Measurements from ENCODE around the gene FNDC3B.
"Not testable (repeated sequence)": the region's sequence is repeated elsewhere in the genome, so short reads cannot be mapped to it uniquely, and the experiment has no call there.

The FNDC3B gene

GRCh38 chr3:172033396-172033795 is 6.0 kb upstream of the FNDC3B start:
- no peak for DNase-seq (ENCODE audit: low read depth)

- no peak for DNase-seq (ENCODE audit: low read depth)
Measured at GRCh38 chr3:172034786-172035685, 4.3 kb upstream of the FNDC3B start.

GRCh38 chr3:172036541-172037215 is 2.7 kb upstream of the FNDC3B start:
- no peak for DNase-seq (ENCODE audit: low read depth)

- no peak for DNase-seq (ENCODE audit: low read depth)
Measured at GRCh38 chr3:172038798-172039435, 461 bp upstream of the FNDC3B start.

- DNase-seq (ENCODE audit: low read depth), result peak; percentile 20
Measured at GRCh38 chr3:172040078-172040980, 951 bp downstream of the FNDC3B start.

GRCh38 chr3:172040981-172041963 is 1.9 kb downstream of the FNDC3B start:
- DNase-seq (ENCODE audit: low read depth), result no peak

- no peak for DNase-seq (ENCODE audit: low read depth)
Measured at GRCh38 chr3:172042136-172042662, 2.8 kb downstream of the FNDC3B start.

- DNase-seq (ENCODE audit: low read depth), result not testable (repeated sequence)
Measured at GRCh38 chr3:172042663-172043179, 3.3 kb downstream of the FNDC3B start.

GRCh38 chr3:172043233-172043632 is 3.9 kb downstream of the FNDC3B start:
- DNase-seq (ENCODE audit: low read depth), result no peak

- DNase-seq (ENCODE audit: low read depth), result no peak
Measured at GRCh38 chr3:172043766-172044165, 4.4 kb downstream of the FNDC3B start.

GRCh38 chr3:172044833-172045585 is 5.6 kb downstream of the FNDC3B start:
- no peak for DNase-seq (ENCODE audit: low read depth)

- no peak for DNase-seq (ENCODE audit: low read depth)
Measured at GRCh38 chr3:172046268-172046915, 7.0 kb downstream of the FNDC3B start.

GRCh38 chr3:172047567-172048115 is 8.3 kb downstream of the FNDC3B start:
- DNase-seq (ENCODE audit: low read depth), result no peak

GRCh38 chr3:172048599-172048998 is 9.2 kb downstream of the FNDC3B start:
- no peak for DNase-seq (ENCODE audit: low read depth)

- DNase-seq (ENCODE audit: low read depth), result no peak
Measured at GRCh38 chr3:172051310-172051956, 12.1 kb downstream of the FNDC3B start.

- DNase-seq (ENCODE audit: low read depth), result no peak
Measured at GRCh38 chr3:172051957-172052354, 12.6 kb downstream of the FNDC3B start.

- no peak for DNase-seq (ENCODE audit: low read depth)
Measured at GRCh38 chr3:172052405-172052804, 13.0 kb downstream of the FNDC3B start.

All from activated T-helper 1 cell treated with Interleukin-2 at 50 U/mL for 16 hours (primary cell).